Measurements from ENCODE around the gene STK32B. TPM values are rescaled to one million over a fixed set of nuclear protein-coding genes. Genes with fewer than 3 reads are reported as not detected.

The STK32B gene
- polyA plus RNA-seq, 1 of the 3 experiments (the other 2 are of a cell fraction), result 0.20 TPM

DNA sequence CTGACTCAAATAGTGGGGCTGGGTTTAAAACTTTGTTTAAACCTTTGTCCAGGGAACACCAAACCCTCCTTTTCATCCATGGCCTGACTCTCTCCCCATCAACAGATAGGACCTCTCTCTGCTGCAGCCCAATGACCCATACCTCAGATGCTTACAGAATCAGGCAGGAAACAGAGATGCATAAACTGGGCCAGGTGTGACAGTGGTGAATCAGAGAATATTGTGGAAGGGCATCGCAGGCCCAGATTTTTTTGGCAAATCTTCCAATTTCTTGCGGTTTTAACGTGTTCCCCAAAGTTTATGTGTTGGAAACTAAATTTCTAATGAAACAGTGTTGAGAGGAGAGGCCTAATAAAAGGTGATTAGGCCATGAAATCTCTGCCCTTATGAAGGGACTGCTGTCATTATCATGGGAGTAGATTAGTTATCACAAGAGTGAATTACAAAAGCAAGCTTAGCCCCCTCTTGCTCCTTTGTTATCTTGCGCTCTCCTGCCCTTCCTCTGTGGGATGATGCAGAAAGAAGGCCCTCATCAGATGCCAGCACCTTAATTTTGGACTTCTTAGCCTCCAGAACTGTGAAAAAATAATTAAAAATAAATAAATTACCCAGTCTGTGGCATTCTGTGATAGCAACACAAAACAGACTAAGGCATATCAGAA, 82.8 kb downstream of the STK32B start:
- Histone ChIP-seq H3K9ac (no peak overlapping the region), H3K4me1 (ENCODE audit: control insufficient read depth in 1 of 2, insufficient read depth in 2 of 2, low read depth in 1 of 2, low read length in 1 of 2) (no peaks in the 10 kb centered on the region), H3K36me3 (replicated peaks in 1 of 2; ENCODE audit: control insufficient read depth in 1 of 2, insufficient read depth in 2 of 2, low read length in 1 of 2) (no peaks in the 10 kb centered on the region), H3K27ac (ENCODE audit: low read depth in 2 of 2, low read length in 1 of 2) (no peak overlapping the region), H3K27me3 (ENCODE audit: insufficient read depth) (peaks cover 9% of the 10 kb centered on the region; the same call in 1 of the 2 replicates), H3K4me2 (no peak overlapping the region), H4K20me1 (ENCODE audit: insufficient read depth) (no peaks in the 10 kb centered on the region), H3K4me3 (ENCODE audit: low read depth in 2 of 2, low read length in 1 of 2) (no peak overlapping the region), H3K9me3 (no peaks in the 10 kb centered on the region), H2AFZ (ENCODE audit: low read depth) (no peak overlapping the region), H3K9me2 (no peaks in the 10 kb centered on the region), H3F3A (replicated peaks; ENCODE audit: insufficient read depth) (no peaks in the 10 kb centered on the region), H3K79me2 (ENCODE audit: insufficient read depth) (no peaks in the 10 kb centered on the region)
- WGBS (ENCODE audit: low lambda C conversion rate), result 16% methylated on average over 4 of the region's 4 CpGs
- TF ChIP-seq MEF2A (IDR thresholded peaks at IDR 0.05; ENCODE audit: borderline replicate concordance, low read depth), result no peak
- no peak for TF ChIP-seq GATA2 (CRISPR knock-in tag; IDR thresholded peaks at IDR 0.05)
- TF ChIP-seq NRF1 (IDR thresholded peaks at IDR 0.05; ENCODE audit: low read depth, low read length), result no peak
- DNase-seq, result no peak
- CTCF ChIA-PET, result no interaction called here
- POLR2A ChIA-PET, result no interaction called here

DNA sequence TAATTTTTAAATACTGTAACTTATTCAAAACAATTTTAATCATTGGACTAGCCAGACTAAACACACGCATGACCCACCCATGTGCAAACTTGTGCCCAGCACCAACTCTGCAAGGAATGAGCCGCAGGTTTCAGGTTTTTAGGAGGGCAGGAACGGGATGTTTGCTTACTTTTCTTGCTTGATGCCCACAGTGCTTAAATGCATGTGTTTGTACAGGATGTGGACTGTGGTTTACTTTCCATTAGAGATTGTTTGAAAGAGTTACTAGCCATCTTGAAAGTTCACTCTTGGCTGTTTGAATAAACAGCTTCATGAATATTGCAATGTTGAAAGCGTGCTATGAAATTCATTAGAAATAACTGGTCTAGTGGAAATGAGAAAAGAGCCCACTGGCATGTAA, 83.3 kb downstream of the STK32B start:
- Histone ChIP-seq H3F3A (replicated peaks; ENCODE audit: insufficient read depth) (no peaks in the 10 kb centered on the region), H3K27me3 (ENCODE audit: insufficient read depth) (peaks cover 9% of the 10 kb centered on the region; the same call in 1 of the 2 replicates), H3K36me3 (replicated peaks in 1 of 2; ENCODE audit: control insufficient read depth in 1 of 2, insufficient read depth in 2 of 2, low read length in 1 of 2) (no peaks in the 10 kb centered on the region), H3K4me3 (ENCODE audit: low read depth in 2 of 2, low read length in 1 of 2) (no peak overlapping the region), H3K9me2 (no peaks in the 10 kb centered on the region), H4K20me1 (ENCODE audit: insufficient read depth) (no peaks in the 10 kb centered on the region), H2AFZ (ENCODE audit: low read depth) (no peak overlapping the region), H3K79me2 (ENCODE audit: insufficient read depth) (no peaks in the 10 kb centered on the region), H3K4me1 (ENCODE audit: control insufficient read depth in 1 of 2, insufficient read depth in 2 of 2, low read depth in 1 of 2, low read length in 1 of 2) (no peaks in the 10 kb centered on the region), H3K27ac (ENCODE audit: low read depth in 2 of 2, low read length in 1 of 2) (no peak overlapping the region), H3K9me3 (no peaks in the 10 kb centered on the region), H3K9ac (no peak overlapping the region), H3K4me2 (no peak overlapping the region)
- DNase-seq, result no peak
- ChIA-PET POLR2A (no interaction called here), CTCF (no interaction called here)
- 3% methylated on average over 4 of the region's 4 CpGs for WGBS (ENCODE audit: low lambda C conversion rate)
- TF ChIP-seq, protein P1, sequence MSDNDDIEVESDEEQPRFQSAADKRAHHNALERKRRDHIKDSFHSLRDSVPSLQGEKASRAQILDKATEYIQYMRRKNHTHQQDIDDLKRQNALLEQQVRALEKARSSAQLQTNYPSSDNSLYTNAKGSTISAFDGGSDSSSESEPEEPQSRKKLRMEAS (IDR thresholded peaks at IDR 0.05; ENCODE audit: low read depth), result no peak
- TF ChIP-seq CHD2 (IDR thresholded peaks at IDR 0.05; ENCODE audit: low read length, partially characterized antibody) (no peak), RXRA (IDR thresholded peaks at IDR 0.05; ENCODE audit: borderline replicate concordance, low read depth) (no peak), GATA2 (CRISPR knock-in tag; IDR thresholded peaks at IDR 0.05) (no peak), ELF1 (IDR thresholded peaks at IDR 0.05) (no peak), MEF2A (IDR thresholded peaks at IDR 0.05; ENCODE audit: borderline replicate concordance, low read depth) (no peak), TEAD4 (IDR thresholded peaks at IDR 0.05; ENCODE audit: borderline replicate concordance, insufficient read depth) (no peak), FOXJ3 (CRISPR knock-in tag; IDR thresholded peaks at IDR 0.05) (no peak), NFIC (IDR thresholded peaks at IDR 0.05; ENCODE audit: borderline replicate concordance) (no peak), TAF1 (IDR thresholded peaks at IDR 0.05; ENCODE audit: borderline replicate concordance, low read depth, low read length) (no peak), RCOR1 (IDR thresholded peaks at IDR 0.05; ENCODE audit: low read length) (no peak)
- TF ChIP-seq, protein P2, sequence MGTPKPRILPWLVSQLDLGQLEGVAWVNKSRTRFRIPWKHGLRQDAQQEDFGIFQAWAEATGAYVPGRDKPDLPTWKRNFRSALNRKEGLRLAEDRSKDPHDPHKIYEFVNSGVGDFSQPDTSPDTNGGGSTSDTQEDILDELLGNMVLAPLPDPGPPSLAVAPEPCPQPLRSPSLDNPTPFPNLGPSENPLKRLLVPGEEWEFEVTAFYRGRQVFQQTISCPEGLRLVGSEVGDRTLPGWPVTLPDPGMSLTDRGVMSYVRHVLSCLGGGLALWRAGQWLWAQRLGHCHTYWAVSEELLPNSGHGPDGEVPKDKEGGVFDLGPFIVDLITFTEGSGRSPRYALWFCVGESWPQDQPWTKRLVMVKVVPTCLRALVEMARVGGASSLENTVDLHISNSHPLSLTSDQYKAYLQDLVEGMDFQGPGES (IDR thresholded peaks at IDR 0.05; ENCODE audit: low read depth, low read length), result no peak
- TF ChIP-seq, protein P3, sequence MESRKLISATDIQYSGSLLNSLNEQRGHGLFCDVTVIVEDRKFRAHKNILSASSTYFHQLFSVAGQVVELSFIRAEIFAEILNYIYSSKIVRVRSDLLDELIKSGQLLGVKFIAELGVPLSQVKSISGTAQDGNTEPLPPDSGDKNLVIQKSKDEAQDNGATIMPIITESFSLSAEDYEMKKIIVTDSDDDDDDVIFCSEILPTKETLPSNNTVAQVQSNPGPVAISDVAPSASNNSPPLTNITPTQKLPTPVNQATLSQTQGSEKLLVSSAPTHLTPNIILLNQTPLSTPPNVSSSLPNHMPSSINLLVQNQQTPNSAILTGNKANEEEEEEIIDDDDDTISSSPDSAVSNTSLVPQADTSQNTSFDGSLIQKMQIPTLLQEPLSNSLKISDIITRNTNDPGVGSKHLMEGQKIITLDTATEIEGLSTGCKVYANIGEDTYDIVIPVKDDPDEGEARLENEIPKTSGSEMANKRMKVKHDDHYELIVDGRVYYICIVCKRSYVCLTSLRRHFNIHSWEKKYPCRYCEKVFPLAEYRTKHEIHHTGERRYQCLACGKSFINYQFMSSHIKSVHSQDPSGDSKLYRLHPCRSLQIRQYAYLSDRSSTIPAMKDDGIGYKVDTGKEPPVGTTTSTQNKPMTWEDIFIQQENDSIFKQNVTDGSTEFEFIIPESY (IDR thresholded peaks at IDR 0.05; ENCODE audit: borderline replicate concordance, low read depth), result no peak
- TF ChIP-seq, protein P4, sequence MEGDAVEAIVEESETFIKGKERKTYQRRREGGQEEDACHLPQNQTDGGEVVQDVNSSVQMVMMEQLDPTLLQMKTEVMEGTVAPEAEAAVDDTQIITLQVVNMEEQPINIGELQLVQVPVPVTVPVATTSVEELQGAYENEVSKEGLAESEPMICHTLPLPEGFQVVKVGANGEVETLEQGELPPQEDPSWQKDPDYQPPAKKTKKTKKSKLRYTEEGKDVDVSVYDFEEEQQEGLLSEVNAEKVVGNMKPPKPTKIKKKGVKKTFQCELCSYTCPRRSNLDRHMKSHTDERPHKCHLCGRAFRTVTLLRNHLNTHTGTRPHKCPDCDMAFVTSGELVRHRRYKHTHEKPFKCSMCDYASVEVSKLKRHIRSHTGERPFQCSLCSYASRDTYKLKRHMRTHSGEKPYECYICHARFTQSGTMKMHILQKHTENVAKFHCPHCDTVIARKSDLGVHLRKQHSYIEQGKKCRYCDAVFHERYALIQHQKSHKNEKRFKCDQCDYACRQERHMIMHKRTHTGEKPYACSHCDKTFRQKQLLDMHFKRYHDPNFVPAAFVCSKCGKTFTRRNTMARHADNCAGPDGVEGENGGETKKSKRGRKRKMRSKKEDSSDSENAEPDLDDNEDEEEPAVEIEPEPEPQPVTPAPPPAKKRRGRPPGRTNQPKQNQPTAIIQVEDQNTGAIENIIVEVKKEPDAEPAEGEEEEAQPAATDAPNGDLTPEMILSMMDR (IDR thresholded peaks at IDR 0.05), result no peak
- TF ChIP-seq, protein P5, sequence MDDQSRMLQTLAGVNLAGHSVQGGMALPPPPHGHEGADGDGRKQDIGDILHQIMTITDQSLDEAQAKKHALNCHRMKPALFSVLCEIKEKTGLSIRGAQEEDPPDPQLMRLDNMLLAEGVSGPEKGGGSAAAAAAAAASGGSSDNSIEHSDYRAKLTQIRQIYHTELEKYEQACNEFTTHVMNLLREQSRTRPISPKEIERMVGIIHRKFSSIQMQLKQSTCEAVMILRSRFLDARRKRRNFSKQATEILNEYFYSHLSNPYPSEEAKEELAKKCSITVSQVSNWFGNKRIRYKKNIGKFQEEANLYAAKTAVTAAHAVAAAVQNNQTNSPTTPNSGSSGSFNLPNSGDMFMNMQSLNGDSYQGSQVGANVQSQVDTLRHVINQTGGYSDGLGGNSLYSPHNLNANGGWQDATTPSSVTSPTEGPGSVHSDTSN (IDR thresholded peaks at IDR 0.05), result no peak
- TF ChIP-seq, protein P6, sequence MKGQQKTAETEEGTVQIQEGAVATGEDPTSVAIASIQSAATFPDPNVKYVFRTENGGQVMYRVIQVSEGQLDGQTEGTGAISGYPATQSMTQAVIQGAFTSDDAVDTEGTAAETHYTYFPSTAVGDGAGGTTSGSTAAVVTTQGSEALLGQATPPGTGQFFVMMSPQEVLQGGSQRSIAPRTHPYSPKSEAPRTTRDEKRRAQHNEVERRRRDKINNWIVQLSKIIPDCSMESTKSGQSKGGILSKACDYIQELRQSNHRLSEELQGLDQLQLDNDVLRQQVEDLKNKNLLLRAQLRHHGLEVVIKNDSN (IDR thresholded peaks at IDR 0.05; ENCODE audit: borderline replicate concordance, low read depth), result no peak

Measured in SK-N-SH (cell line).